ENCODE results near the gene MAN2B2.

DNA sequence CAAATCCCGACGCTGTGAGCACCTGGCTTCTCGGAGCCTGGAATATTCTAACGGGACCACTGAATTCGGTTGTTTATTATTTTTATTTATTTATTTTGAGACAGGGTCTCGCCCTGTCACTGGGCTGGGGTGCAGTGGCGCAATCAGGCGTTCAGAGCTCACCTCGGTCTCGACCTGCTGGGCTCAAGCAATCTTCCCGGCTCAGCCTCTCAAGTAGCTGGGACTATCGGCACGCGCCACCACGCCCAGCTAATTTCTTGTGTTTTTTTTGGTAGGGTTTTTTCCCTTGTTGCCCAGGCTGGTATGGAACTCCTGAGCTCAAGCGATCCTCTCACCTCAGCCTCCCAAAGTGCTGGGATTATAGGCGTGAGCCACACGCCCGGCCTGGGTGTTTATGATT, 97.1 kb downstream of the MAN2B2 start:
- TF ChIP-seq, protein P1, sequence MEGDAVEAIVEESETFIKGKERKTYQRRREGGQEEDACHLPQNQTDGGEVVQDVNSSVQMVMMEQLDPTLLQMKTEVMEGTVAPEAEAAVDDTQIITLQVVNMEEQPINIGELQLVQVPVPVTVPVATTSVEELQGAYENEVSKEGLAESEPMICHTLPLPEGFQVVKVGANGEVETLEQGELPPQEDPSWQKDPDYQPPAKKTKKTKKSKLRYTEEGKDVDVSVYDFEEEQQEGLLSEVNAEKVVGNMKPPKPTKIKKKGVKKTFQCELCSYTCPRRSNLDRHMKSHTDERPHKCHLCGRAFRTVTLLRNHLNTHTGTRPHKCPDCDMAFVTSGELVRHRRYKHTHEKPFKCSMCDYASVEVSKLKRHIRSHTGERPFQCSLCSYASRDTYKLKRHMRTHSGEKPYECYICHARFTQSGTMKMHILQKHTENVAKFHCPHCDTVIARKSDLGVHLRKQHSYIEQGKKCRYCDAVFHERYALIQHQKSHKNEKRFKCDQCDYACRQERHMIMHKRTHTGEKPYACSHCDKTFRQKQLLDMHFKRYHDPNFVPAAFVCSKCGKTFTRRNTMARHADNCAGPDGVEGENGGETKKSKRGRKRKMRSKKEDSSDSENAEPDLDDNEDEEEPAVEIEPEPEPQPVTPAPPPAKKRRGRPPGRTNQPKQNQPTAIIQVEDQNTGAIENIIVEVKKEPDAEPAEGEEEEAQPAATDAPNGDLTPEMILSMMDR (IDR thresholded peaks at IDR 0.05 in 4 of 5, conservative IDR thresholded peaks at IDR 0.05 in 1 of 5), result no peak
- TF ChIP-seq POLR2A (IDR thresholded peaks at IDR 0.05), result no peak
